ENCODE measurements around the gene CEBPZ.

The CEBPZ gene, protein sequence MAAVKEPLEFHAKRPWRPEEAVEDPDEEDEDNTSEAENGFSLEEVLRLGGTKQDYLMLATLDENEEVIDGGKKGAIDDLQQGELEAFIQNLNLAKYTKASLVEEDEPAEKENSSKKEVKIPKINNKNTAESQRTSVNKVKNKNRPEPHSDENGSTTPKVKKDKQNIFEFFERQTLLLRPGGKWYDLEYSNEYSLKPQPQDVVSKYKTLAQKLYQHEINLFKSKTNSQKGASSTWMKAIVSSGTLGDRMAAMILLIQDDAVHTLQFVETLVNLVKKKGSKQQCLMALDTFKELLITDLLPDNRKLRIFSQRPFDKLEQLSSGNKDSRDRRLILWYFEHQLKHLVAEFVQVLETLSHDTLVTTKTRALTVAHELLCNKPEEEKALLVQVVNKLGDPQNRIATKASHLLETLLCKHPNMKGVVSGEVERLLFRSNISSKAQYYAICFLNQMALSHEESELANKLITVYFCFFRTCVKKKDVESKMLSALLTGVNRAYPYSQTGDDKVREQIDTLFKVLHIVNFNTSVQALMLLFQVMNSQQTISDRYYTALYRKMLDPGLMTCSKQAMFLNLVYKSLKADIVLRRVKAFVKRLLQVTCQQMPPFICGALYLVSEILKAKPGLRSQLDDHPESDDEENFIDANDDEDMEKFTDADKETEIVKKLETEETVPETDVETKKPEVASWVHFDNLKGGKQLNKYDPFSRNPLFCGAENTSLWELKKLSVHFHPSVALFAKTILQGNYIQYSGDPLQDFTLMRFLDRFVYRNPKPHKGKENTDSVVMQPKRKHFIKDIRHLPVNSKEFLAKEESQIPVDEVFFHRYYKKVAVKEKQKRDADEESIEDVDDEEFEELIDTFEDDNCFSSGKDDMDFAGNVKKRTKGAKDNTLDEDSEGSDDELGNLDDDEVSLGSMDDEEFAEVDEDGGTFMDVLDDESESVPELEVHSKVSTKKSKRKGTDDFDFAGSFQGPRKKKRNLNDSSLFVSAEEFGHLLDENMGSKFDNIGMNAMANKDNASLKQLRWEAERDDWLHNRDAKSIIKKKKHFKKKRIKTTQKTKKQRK

DNA sequence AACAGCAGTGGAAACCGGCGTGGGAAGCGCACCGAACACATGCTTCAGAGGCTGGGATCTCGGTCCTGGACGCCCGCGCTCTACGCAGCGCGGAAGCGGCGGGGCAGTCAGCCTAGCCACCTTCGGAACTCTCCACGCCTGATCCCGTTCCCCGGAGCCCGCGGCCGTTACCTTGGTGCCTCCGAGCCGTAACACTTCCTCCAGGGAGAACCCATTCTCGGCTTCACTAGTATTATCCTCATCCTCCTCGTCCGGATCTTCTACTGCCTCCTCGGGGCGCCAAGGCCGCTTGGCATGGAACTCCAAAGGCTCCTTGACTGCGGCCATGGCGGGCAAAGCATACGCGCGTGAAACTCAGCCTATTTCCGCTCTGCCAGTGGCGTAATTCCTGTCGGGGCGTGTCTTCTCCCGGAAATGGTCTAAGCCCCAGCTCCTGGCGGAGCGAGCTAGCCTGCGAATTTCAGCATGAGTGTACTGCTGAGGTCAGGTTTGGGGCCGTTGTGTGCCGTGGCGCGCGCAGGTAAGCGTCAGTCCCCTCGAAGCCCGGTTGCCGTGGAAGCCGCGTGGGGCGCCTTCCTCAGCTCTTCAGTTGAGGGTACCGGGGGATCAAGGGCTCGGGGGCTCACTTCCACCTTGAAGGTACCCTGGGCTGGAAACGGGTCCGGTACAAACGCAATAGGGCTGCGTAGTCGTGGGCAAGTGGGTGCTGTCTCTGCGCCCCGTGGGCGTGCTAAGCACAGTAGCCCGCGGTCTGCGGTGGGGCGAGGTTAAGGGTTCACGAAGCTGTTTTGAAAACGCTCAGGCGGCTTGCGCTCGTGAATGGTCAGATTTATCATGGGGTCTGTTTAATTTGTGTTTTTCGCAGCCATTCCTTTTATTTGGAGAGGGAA, at the start of gene CEBPZ, which contains the start of gene NDUFAF7:
Gene CEBPZ (minus strand): TSS at position 356 of the 890 bp plus-strand sequence. CDS start 29 bp downstream, at position 327.
Gene NDUFAF7 (plus strand): TSS at position 418 of the 890 bp plus-strand sequence. CDS start 48 bp downstream, at position 466.
- Histone ChIP-seq H3K4me1 (ENCODE audit: insufficient read depth, poor library complexity, severe bottlenecking) (peaks cover 11% of the 10 kb centered on the region), H3K27ac (ENCODE audit: poor library complexity, severe bottlenecking) (peak within 1 kb of the TSS; percentile 66), H3K9me3 (ENCODE audit: severe bottlenecking) (no peaks in the 10 kb centered on the region), H3K36me3 (ENCODE audit: low read depth) (peaks cover 56% of the 10 kb centered on the region), H3K27me3 (ENCODE audit: insufficient read depth, poor library complexity, severe bottlenecking) (no peaks in the 10 kb centered on the region), H3K4me3 (ENCODE audit: severe bottlenecking) (peak within 1 kb of the TSS; percentile 77)
- TF ChIP-seq, protein P1, sequence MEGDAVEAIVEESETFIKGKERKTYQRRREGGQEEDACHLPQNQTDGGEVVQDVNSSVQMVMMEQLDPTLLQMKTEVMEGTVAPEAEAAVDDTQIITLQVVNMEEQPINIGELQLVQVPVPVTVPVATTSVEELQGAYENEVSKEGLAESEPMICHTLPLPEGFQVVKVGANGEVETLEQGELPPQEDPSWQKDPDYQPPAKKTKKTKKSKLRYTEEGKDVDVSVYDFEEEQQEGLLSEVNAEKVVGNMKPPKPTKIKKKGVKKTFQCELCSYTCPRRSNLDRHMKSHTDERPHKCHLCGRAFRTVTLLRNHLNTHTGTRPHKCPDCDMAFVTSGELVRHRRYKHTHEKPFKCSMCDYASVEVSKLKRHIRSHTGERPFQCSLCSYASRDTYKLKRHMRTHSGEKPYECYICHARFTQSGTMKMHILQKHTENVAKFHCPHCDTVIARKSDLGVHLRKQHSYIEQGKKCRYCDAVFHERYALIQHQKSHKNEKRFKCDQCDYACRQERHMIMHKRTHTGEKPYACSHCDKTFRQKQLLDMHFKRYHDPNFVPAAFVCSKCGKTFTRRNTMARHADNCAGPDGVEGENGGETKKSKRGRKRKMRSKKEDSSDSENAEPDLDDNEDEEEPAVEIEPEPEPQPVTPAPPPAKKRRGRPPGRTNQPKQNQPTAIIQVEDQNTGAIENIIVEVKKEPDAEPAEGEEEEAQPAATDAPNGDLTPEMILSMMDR (IDR thresholded peaks at IDR 0.05; ENCODE audit: poor library complexity, severe bottlenecking) = no peak
- peak; percentile 95 for ATAC-seq (ENCODE audit: low read depth)
- DNase-seq (ENCODE audit: low spot score) = peak; percentile 84

DNA sequence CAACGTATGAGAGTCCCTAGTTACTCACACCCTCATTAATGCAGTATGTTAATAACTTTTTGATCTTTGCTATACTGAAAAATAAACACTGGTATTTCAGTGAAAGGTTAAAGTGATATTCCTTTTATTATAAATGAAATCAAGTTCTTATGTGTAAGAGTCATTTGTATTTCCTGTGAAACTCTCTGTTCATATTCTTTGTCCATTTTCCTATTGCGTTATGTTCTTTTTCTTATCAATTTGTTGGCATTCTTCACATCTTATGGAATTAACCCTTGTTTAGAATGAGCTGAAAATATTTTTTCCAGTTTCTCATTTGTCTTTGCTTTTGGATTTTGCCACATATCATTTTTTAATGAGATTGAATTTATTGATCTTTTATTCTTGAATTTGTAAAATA, 44.9 kb upstream of the CEBPZ start:
- Histone ChIP-seq H3K27me3 (ENCODE audit: insufficient read depth, poor library complexity, severe bottlenecking) (no peaks in the 10 kb centered on the region), H3K36me3 (ENCODE audit: low read depth) (peaks cover 79% of the 10 kb centered on the region), H3K27ac (ENCODE audit: poor library complexity, severe bottlenecking) (no peak overlapping the region), H3K9me3 (ENCODE audit: severe bottlenecking) (no peaks in the 10 kb centered on the region), H3K4me1 (ENCODE audit: insufficient read depth, poor library complexity, severe bottlenecking) (no peaks in the 10 kb centered on the region), H3K4me3 (ENCODE audit: severe bottlenecking) (no peak overlapping the region)
- ATAC-seq (ENCODE audit: low read depth) = no peak
- TF ChIP-seq, protein P1 (IDR thresholded peaks at IDR 0.05; ENCODE audit: poor library complexity, severe bottlenecking) = no peak
- DNase-seq (ENCODE audit: low spot score) = no peak

DNA sequence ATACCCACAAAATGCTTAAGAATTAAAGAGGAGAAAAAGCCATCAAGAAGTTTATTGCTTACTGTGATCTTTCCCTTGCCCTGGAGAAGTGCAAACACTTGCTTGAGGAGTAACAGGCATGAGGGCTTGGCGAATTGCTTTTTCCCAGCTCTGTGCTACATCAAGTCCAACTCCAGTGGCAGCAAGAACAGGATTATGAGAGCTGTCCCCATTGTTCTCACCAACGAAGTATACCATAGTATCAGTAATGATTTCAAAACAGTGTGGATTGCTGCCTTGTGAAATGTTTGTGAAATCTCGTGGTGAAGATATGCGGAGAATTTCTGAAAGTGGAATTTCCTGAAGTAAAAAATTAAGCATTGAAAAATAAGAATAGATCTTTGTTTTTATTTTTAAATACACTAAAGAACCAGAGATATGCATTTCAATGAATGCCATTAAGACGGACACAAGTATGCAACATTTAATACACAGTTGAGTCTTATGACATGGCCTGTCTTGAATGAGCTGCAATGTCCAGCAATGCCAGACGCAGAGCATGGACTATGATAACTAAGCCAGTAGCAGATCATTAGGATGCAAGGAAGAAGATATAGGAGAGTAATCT, 43.1 kb upstream of the CEBPZ start:
- H3K4me1 ChIP-seq (ENCODE audit: insufficient read depth, poor library complexity, severe bottlenecking) = no peaks in the 10 kb centered on the region
- no peak for ATAC-seq (ENCODE audit: low read depth)

More for the DNA sequence above, 43.1 kb upstream of the CEBPZ start:
- Histone ChIP-seq H3K27me3 (ENCODE audit: insufficient read depth, poor library complexity, severe bottlenecking) (no peaks in the 10 kb centered on the region), H3K9me3 (ENCODE audit: severe bottlenecking) (no peaks in the 10 kb centered on the region), H3K36me3 (ENCODE audit: low read depth) (peaks cover 77% of the 10 kb centered on the region), H3K4me3 (ENCODE audit: severe bottlenecking) (no peak overlapping the region), H3K27ac (ENCODE audit: poor library complexity, severe bottlenecking) (no peak overlapping the region)
- no peak for DNase-seq (ENCODE audit: low spot score)
- TF ChIP-seq, protein P1 (IDR thresholded peaks at IDR 0.05; ENCODE audit: poor library complexity, severe bottlenecking) = no peak
